ENCODE results near the gene STMN1.
A peak's percentile ranks its signal among the peaks of the same experiment; 100 is the strongest.

STMN1 gene

GRCh38 chr1:25874635-25875153, 31.5 kb downstream of the STMN1 start:
- H3K4me3 ChIP-seq (ENCODE audit: low read length): peak overlapping the region; percentile 65; the same call in 1 of the 2 replicates
- no peak for TF ChIP-seq ZNF274 (IDR thresholded peaks at IDR 0.05; ENCODE audit: low read depth, low read length)

- H3K4me3 ChIP-seq (ENCODE audit: low read length): peak overlapping the region; percentile 65; the same call in 1 of the 2 replicates
- TF ChIP-seq ZNF274 (IDR thresholded peaks at IDR 0.05; ENCODE audit: low read depth, low read length): no peak
These were observed 32.0 kb downstream of the STMN1 start for GRCh38 chr1:25874209-25874608.

GRCh38 chr1:25873120-25873519, 33.1 kb downstream of the STMN1 start:
- no peak overlapping the region for H3K4me3 ChIP-seq (ENCODE audit: low read length)
- no peak for TF ChIP-seq ZNF274 (IDR thresholded peaks at IDR 0.05; ENCODE audit: low read depth, low read length)

- TF ChIP-seq ZNF274 (IDR thresholded peaks at IDR 0.05; ENCODE audit: low read depth, low read length): no peak
- H3K4me3 ChIP-seq (ENCODE audit: low read length): no peak overlapping the region
These were observed 33.5 kb downstream of the STMN1 start for GRCh38 chr1:25872713-25873112.

GRCh38 chr1:25871704-25872494, 34.3 kb downstream of the STMN1 start:
- no peak overlapping the region for H3K4me3 ChIP-seq (ENCODE audit: low read length)
- no peak for TF ChIP-seq ZNF274 (IDR thresholded peaks at IDR 0.05; ENCODE audit: low read depth, low read length)

- H3K4me3 ChIP-seq (ENCODE audit: low read length): no peak overlapping the region
- no peak for TF ChIP-seq ZNF274 (IDR thresholded peaks at IDR 0.05; ENCODE audit: low read depth, low read length)
These were observed 35.0 kb downstream of the STMN1 start for GRCh38 chr1:25871086-25871703.

GRCh38 chr1:25870614-25871013, 35.6 kb downstream of the STMN1 start:
- TF ChIP-seq ZNF274 (IDR thresholded peaks at IDR 0.05; ENCODE audit: low read depth, low read length): no peak
- no peak overlapping the region for H3K4me3 ChIP-seq (ENCODE audit: low read length)

- no peak for TF ChIP-seq ZNF274 (IDR thresholded peaks at IDR 0.05; ENCODE audit: low read depth, low read length)
- no peak overlapping the region for H3K4me3 ChIP-seq (ENCODE audit: low read length)
These were observed 36.2 kb downstream of the STMN1 start for GRCh38 chr1:25869909-25870606.

- H3K4me3 ChIP-seq (ENCODE audit: low read length): no peak overlapping the region
- no peak for TF ChIP-seq ZNF274 (IDR thresholded peaks at IDR 0.05; ENCODE audit: low read depth, low read length)
These were observed 38.8 kb downstream of the STMN1 start for GRCh38 chr1:25867210-25867991.

- no peak for TF ChIP-seq ZNF274 (IDR thresholded peaks at IDR 0.05; ENCODE audit: low read depth, low read length)
- H3K4me3 ChIP-seq (ENCODE audit: low read length): no peak overlapping the region
These were observed 39.9 kb downstream of the STMN1 start for GRCh38 chr1:25866288-25866687.

GRCh38 chr1:25864434-25864833, 41.8 kb downstream of the STMN1 start:
- no peak overlapping the region for H3K4me3 ChIP-seq (ENCODE audit: low read length)
- TF ChIP-seq ZNF274 (IDR thresholded peaks at IDR 0.05; ENCODE audit: low read depth, low read length): no peak

GRCh38 chr1:25863486-25864262, 42.5 kb downstream of the STMN1 start:
- no peak overlapping the region for H3K4me3 ChIP-seq (ENCODE audit: low read length)
- no peak for TF ChIP-seq ZNF274 (IDR thresholded peaks at IDR 0.05; ENCODE audit: low read depth, low read length)
